SU-DHL-6 (cell line): ENCODE measurements around the gene NHS.

Experiments
- CTCF ChIP-seq: fragments of 200-600 bp; sonication (generic); IDR thresholded peaks from one replicate; pipeline ENCODE4 v1.5.1; 2017; ENCODE audit warnings: antibody characterized with exemption, mild to moderate bottlenecking, low read length, moderate library complexity; ENCODE audit not compliant: insufficient read depth, poor library complexity, severe bottlenecking
- EZH2phosphoT487 ChIP-seq: fragments of 200-600 bp; sonication (generic), shearing (Covaris generic); conservative IDR thresholded peaks from 2 replicates; pipeline ENCODE4 v1.6.1; 2018; ENCODE audit warnings: mild to moderate bottlenecking, antibody characterized with exemption, low read length, moderate library complexity, mixed read lengths

- TF ChIP-seq CTCF (no peak), EZH2phosphoT487 (no peak)
Observed at GRCh38 chrX:17566740-17567139, 191.7 kb downstream of the NHS start.
